Stimulated activated CD4-positive, alpha-beta T cell treated with anti-CD3 and anti-CD28 coated beads, TNF-alpha, amount 100 ng/mL, for 1 hour (primary cell): ENCODE results near the gene ECEL1.
"Not testable (repeated sequence)": the region's sequence is repeated elsewhere in the genome, so short reads cannot be mapped to it uniquely, and the experiment has no call there.

Experiments used
- DNase-seq, 3 donors: peaks; one replicate each; pipeline ENCODE4 v3.0.0-alpha.2; 2020; ENCODE audit warnings: low read depth in 3 of 3, low spot score in 1 of 3

Gene ECEL1

GRCh38 chr2:232487385-232488096, at the start of gene ECEL1:
ECEL1 (minus strand) TSS chr2:232487834; CDS start chr2:232486653, 1,181 bp downstream.
- no peak for DNase-seq

- no peak for DNase-seq
These were observed 49.4 kb upstream of the ECEL1 start for GRCh38 chr2:232537079-232537478.

GRCh38 chr2:232535761-232536530, 48.3 kb upstream of the ECEL1 start:
- DNase-seq = no peak

- no peak for DNase-seq
These were observed 47.5 kb upstream of the ECEL1 start for GRCh38 chr2:232534940-232535651.

GRCh38 chr2:232533944-232534710, 46.5 kb upstream of the ECEL1 start:
- no peak for DNase-seq

- DNase-seq = not testable (repeated sequence)
These were observed 45.2 kb upstream of the ECEL1 start for GRCh38 chr2:232532821-232533220.

GRCh38 chr2:232532419-232532818, 44.8 kb upstream of the ECEL1 start:
- no peak for DNase-seq

- DNase-seq = no peak
These were observed 43.1 kb upstream of the ECEL1 start for GRCh38 chr2:232530626-232531260.

GRCh38 chr2:232529806-232530547, 42.3 kb upstream of the ECEL1 start:
- DNase-seq = no peak

- no peak for DNase-seq
These were observed 41.3 kb upstream of the ECEL1 start for GRCh38 chr2:232528746-232529460.

GRCh38 chr2:232527905-232528470, 40.4 kb upstream of the ECEL1 start:
- DNase-seq = no peak

GRCh38 chr2:232526372-232526941, 38.8 kb upstream of the ECEL1 start:
- DNase-seq = no peak

- DNase-seq = no peak
These were observed 38.2 kb upstream of the ECEL1 start, which contains the start of gene CHRND for GRCh38 chr2:232525791-232526371. CHRND (plus strand) TSS chr2:232526160; CDS start chr2:232526216, 56 bp downstream.

GRCh38 chr2:232525199-232525598, 37.6 kb upstream of the ECEL1 start:
- no peak for DNase-seq

- no peak for DNase-seq
These were observed 37.1 kb upstream of the ECEL1 start for GRCh38 chr2:232524771-232525170.

GRCh38 chr2:232523682-232524597, 36.3 kb upstream of the ECEL1 start:
- no peak for DNase-seq

- no peak for DNase-seq
These were observed 35.7 kb upstream of the ECEL1 start for GRCh38 chr2:232523402-232523681.
